ENCODE measurements around the gene GLT1D1. TPM values are rescaled to one million over a fixed set of nuclear protein-coding genes. Genes with fewer than 3 reads are reported as not detected.
"Not testable (repeated sequence)": the region's sequence is repeated elsewhere in the genome, so short reads cannot be mapped to it uniquely, and the experiment has no call there.

The GLT1D1 gene
- total and polyA plus RNA-seq, 2 donors (not counting 1 experiment from before 2014, with no cell fraction given) = under 0.01 TPM; not detected in 1

- H3K36me3 ChIP-seq (ENCODE audit: control insufficient read depth, insufficient read depth, low read length) = no peaks in the 10 kb centered on the region
- no peak overlapping the region for H3K9ac ChIP-seq (ENCODE audit: insufficient read depth, low read length)
- H3K27ac ChIP-seq (ENCODE audit: insufficient read depth, low read length) = no peak overlapping the region
- H3K9me3 ChIP-seq (ENCODE audit: control insufficient read depth, insufficient read depth, low read depth, low read length) = no peaks in the 10 kb centered on the region
- TF ChIP-seq CTCF (conservative IDR thresholded peaks at IDR 0.05 in 1 of 2, IDR thresholded peaks at IDR 0.05 in 1 of 2; ENCODE audit: low read depth in 1 of 2, low read length in 2 of 2) = no peak
- no peak for TF ChIP-seq EZH2 (IDR thresholded peaks at IDR 0.05; ENCODE audit: low read length, missing control alignments)
- H3K4me1 ChIP-seq (ENCODE audit: control insufficient read depth, extremely low read depth, insufficient read depth, low read length) = no peaks in the 10 kb centered on the region
- no peak overlapping the region for H3K4me3 ChIP-seq (replicated peaks in 1 of 4; ENCODE audit: control extremely low read depth in 1 of 4, insufficient read depth in 1 of 4, low read depth in 3 of 4, low read length in 4 of 4)
- no peaks in the 10 kb centered on the region for H4K20me1 ChIP-seq (ENCODE audit: control insufficient read depth, extremely low read depth, insufficient read depth, low read length)
- H2AFZ ChIP-seq (ENCODE audit: low read length) = no peak overlapping the region
- DNase-seq (ENCODE audit: low read depth in 2 of 2) = no peak
- no peaks in the 10 kb centered on the region for H3K27me3 ChIP-seq (ENCODE audit: control insufficient read depth, insufficient read depth, low read length)
- no peak overlapping the region for H3K4me2 ChIP-seq (ENCODE audit: extremely low read depth, insufficient read depth, low read length)
- H3K79me2 ChIP-seq (ENCODE audit: control insufficient read depth, insufficient read depth, low read length) = no peaks in the 10 kb centered on the region
Observed at GRCh38 chr12:128833418-128833817, 19.9 kb upstream of the GLT1D1 start.

GRCh38 chr12:128839885-128840284 lies 13.4 kb upstream of the GLT1D1 start:
- H3K36me3 ChIP-seq (ENCODE audit: control insufficient read depth, insufficient read depth, low read length); H3K4me1 ChIP-seq (ENCODE audit: control insufficient read depth, extremely low read depth, insufficient read depth, low read length); H3K27me3 ChIP-seq (ENCODE audit: control insufficient read depth, insufficient read depth, low read length); H3K9ac ChIP-seq (ENCODE audit: insufficient read depth, low read length); DNase-seq (ENCODE audit: low read depth in 2 of 2); H3K79me2 ChIP-seq (ENCODE audit: control insufficient read depth, insufficient read depth, low read length); H2AFZ ChIP-seq (ENCODE audit: low read length); H3K27ac ChIP-seq (ENCODE audit: insufficient read depth, low read length); H3K4me3 ChIP-seq (replicated peaks in 1 of 4; ENCODE audit: control extremely low read depth in 1 of 4, insufficient read depth in 1 of 4, low read depth in 3 of 4, low read length in 4 of 4); H3K9me3 ChIP-seq (ENCODE audit: control insufficient read depth, insufficient read depth, low read depth, low read length); H3K4me2 ChIP-seq (ENCODE audit: extremely low read depth, insufficient read depth, low read length); H4K20me1 ChIP-seq (ENCODE audit: control insufficient read depth, extremely low read depth, insufficient read depth, low read length): not testable (repeated sequence)

GRCh38 chr12:128840862-128841468 lies 12.3 kb upstream of the GLT1D1 start:
- no peak for DNase-seq (ENCODE audit: low read depth in 2 of 2)
- Histone ChIP-seq H2AFZ (ENCODE audit: low read length) (no peak overlapping the region), H3K36me3 (ENCODE audit: control insufficient read depth, insufficient read depth, low read length) (no peaks in the 10 kb centered on the region), H3K79me2 (ENCODE audit: control insufficient read depth, insufficient read depth, low read length) (no peaks in the 10 kb centered on the region), H3K4me3 (replicated peaks in 1 of 4; ENCODE audit: control extremely low read depth in 1 of 4, insufficient read depth in 1 of 4, low read depth in 3 of 4, low read length in 4 of 4) (no peak overlapping the region), H3K9ac (ENCODE audit: insufficient read depth, low read length) (no peak overlapping the region), H3K27ac (ENCODE audit: insufficient read depth, low read length) (no peak overlapping the region), H3K27me3 (ENCODE audit: control insufficient read depth, insufficient read depth, low read length) (no peaks in the 10 kb centered on the region), H4K20me1 (ENCODE audit: control insufficient read depth, extremely low read depth, insufficient read depth, low read length) (no peaks in the 10 kb centered on the region), H3K4me1 (ENCODE audit: control insufficient read depth, extremely low read depth, insufficient read depth, low read length) (no peaks in the 10 kb centered on the region), H3K9me3 (ENCODE audit: control insufficient read depth, insufficient read depth, low read depth, low read length) (no peaks in the 10 kb centered on the region), H3K4me2 (ENCODE audit: extremely low read depth, insufficient read depth, low read length) (no peak overlapping the region)
- TF ChIP-seq CTCF (conservative IDR thresholded peaks at IDR 0.05 in 1 of 2, IDR thresholded peaks at IDR 0.05 in 1 of 2; ENCODE audit: low read depth in 1 of 2, low read length in 2 of 2) (no peak), EZH2 (IDR thresholded peaks at IDR 0.05; ENCODE audit: low read length, missing control alignments) (no peak)

Measured in fibroblast of lung (primary cell).